Osteocyte (in vitro differentiated cells): ENCODE measurements around the gene TMEM132C. TPM values are rescaled to one million over a fixed set of nuclear protein-coding genes. Genes with fewer than 3 reads are reported as not detected.

ENCODE experiments used
- DNase-seq: peaks from one replicate; pipeline ENCODE4 v3.0.0; 2021; ENCODE audit warnings: mixed read lengths; ENCODE audit not compliant: unreplicated experiment; ENCODE audit errors: extremely low spot score
- H3K27ac Mint-ChIP-seq: one replicate; pipeline ENCODE4 v1.8.0; 2021; ENCODE audit warnings: mild to moderate bottlenecking, mixed read lengths; ENCODE audit not compliant: unreplicated experiment
- H3K27me3 Mint-ChIP-seq: one replicate; pipeline ENCODE4 v1.8.0; 2021; ENCODE audit warnings: mixed read lengths; ENCODE audit not compliant: unreplicated experiment
- H3K36me3 Mint-ChIP-seq: one replicate; pipeline ENCODE4 v1.8.0; 2021; ENCODE audit warnings: mixed read lengths; ENCODE audit not compliant: unreplicated experiment
- H3K4me1 Mint-ChIP-seq: one replicate; pipeline ENCODE4 v1.8.0; 2021; ENCODE audit warnings: mixed read lengths; ENCODE audit not compliant: unreplicated experiment
- H3K4me3 Mint-ChIP-seq: one replicate; pipeline ENCODE4 v1.8.0; 2021; ENCODE audit warnings: mild to moderate bottlenecking, moderate library complexity, mixed read lengths; ENCODE audit not compliant: unreplicated experiment
- H3K9me3 Mint-ChIP-seq: one replicate; pipeline ENCODE4 v1.8.0; 2021; ENCODE audit warnings: mixed read lengths; ENCODE audit not compliant: unreplicated experiment
- total RNA-seq: library from RNA; stranded (reverse); gene quantifications from 2 replicates; pipeline ENCODE4 v1.2.1, GENCODE V29; 2021
- TF ChIP-seq, protein P1 (sequence below): fragments of 200-600 bp; sonication (generic); IDR thresholded peaks from 2 replicates; pipeline ENCODE4 v1.5.0; 2021; ENCODE audit warnings: antibody characterized with exemption, mild to moderate bottlenecking, moderate library complexity

Gene TMEM132C
- total RNA-seq, 1 donor from 2014 or later = not detected

GRCh38 chr12:128536810-128537209, 269.8 kb downstream of the TMEM132C start:
- no peaks in the 10 kb centered on the region for H3K4me1 Mint-ChIP-seq
- no peaks in the 10 kb centered on the region for H3K27me3 Mint-ChIP-seq
- no peak overlapping the region for H3K4me3 Mint-ChIP-seq
- no peak for DNase-seq
- peaks cover 42% of the 10 kb centered on the region for H3K9me3 Mint-ChIP-seq
- H3K36me3 Mint-ChIP-seq = no peaks in the 10 kb centered on the region
- TF ChIP-seq, protein P1, sequence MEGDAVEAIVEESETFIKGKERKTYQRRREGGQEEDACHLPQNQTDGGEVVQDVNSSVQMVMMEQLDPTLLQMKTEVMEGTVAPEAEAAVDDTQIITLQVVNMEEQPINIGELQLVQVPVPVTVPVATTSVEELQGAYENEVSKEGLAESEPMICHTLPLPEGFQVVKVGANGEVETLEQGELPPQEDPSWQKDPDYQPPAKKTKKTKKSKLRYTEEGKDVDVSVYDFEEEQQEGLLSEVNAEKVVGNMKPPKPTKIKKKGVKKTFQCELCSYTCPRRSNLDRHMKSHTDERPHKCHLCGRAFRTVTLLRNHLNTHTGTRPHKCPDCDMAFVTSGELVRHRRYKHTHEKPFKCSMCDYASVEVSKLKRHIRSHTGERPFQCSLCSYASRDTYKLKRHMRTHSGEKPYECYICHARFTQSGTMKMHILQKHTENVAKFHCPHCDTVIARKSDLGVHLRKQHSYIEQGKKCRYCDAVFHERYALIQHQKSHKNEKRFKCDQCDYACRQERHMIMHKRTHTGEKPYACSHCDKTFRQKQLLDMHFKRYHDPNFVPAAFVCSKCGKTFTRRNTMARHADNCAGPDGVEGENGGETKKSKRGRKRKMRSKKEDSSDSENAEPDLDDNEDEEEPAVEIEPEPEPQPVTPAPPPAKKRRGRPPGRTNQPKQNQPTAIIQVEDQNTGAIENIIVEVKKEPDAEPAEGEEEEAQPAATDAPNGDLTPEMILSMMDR = no peak
- H3K27ac Mint-ChIP-seq = no peak overlapping the region

GRCh38 chr12:128537668-128538067, 270.7 kb downstream of the TMEM132C start:
- H3K36me3 Mint-ChIP-seq = no peaks in the 10 kb centered on the region
- no peaks in the 10 kb centered on the region for H3K4me1 Mint-ChIP-seq
- peaks cover 42% of the 10 kb centered on the region for H3K9me3 Mint-ChIP-seq

GRCh38 chr12:128542844-128543243, 275.9 kb downstream of the TMEM132C start:
- Mint-ChIP-seq H3K27ac (no peak overlapping the region), H3K9me3 (peaks cover 38% of the 10 kb centered on the region), H3K36me3 (no peaks in the 10 kb centered on the region), H3K4me3 (no peak overlapping the region), H3K4me1 (no peaks in the 10 kb centered on the region), H3K27me3 (no peaks in the 10 kb centered on the region)
- DNase-seq = no peak
- TF ChIP-seq, protein P1 = no peak

More at GRCh38 chr12:128537668-128538067, 270.7 kb downstream of the TMEM132C start:
- no peaks in the 10 kb centered on the region for H3K27me3 Mint-ChIP-seq
- H3K27ac Mint-ChIP-seq = no peak overlapping the region
- DNase-seq = no peak
- H3K4me3 Mint-ChIP-seq = no peak overlapping the region
- TF ChIP-seq, protein P1 = no peak

- no peaks in the 10 kb centered on the region for H3K4me1 Mint-ChIP-seq
- no peak for DNase-seq
- H3K9me3 Mint-ChIP-seq = peaks cover 43% of the 10 kb centered on the region
- TF ChIP-seq, protein P1 = no peak
- no peak overlapping the region for H3K4me3 Mint-ChIP-seq
- no peak overlapping the region for H3K27ac Mint-ChIP-seq
- no peaks in the 10 kb centered on the region for H3K27me3 Mint-ChIP-seq
- no peaks in the 10 kb centered on the region for H3K36me3 Mint-ChIP-seq
These were observed 276.5 kb downstream of the TMEM132C start for GRCh38 chr12:128543460-128543859.

DNA sequence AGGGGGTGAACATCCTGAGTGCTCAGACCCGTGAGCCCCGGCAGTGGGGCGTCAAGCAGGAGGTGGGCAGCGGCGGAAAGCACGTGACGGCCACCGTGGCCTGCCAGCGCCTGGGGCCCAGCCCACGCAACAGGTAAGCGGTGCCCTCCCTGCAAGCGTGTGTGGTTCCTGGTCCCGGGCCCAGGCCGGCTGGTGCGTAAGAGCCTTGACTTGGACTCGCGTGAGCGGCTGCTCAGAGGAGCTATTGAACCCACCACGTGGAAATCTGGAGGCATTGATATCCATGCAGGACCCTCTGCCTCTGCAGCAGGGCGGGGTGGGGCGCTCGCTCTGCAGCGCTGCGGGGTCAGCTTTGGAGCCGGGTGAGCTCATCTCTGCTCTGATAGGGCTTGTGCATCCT, 277.0 kb downstream of the TMEM132C start:
- TF ChIP-seq, protein P1 = no peak
- Mint-ChIP-seq H3K4me3 (no peak overlapping the region), H3K27ac (no peak overlapping the region), H3K4me1 (no peaks in the 10 kb centered on the region), H3K9me3 (peaks cover 46% of the 10 kb centered on the region), H3K27me3 (no peaks in the 10 kb centered on the region), H3K36me3 (no peaks in the 10 kb centered on the region)
- DNase-seq = no peak
